ENCODE results near the gene WNT1.

Gene WNT1

DNA sequence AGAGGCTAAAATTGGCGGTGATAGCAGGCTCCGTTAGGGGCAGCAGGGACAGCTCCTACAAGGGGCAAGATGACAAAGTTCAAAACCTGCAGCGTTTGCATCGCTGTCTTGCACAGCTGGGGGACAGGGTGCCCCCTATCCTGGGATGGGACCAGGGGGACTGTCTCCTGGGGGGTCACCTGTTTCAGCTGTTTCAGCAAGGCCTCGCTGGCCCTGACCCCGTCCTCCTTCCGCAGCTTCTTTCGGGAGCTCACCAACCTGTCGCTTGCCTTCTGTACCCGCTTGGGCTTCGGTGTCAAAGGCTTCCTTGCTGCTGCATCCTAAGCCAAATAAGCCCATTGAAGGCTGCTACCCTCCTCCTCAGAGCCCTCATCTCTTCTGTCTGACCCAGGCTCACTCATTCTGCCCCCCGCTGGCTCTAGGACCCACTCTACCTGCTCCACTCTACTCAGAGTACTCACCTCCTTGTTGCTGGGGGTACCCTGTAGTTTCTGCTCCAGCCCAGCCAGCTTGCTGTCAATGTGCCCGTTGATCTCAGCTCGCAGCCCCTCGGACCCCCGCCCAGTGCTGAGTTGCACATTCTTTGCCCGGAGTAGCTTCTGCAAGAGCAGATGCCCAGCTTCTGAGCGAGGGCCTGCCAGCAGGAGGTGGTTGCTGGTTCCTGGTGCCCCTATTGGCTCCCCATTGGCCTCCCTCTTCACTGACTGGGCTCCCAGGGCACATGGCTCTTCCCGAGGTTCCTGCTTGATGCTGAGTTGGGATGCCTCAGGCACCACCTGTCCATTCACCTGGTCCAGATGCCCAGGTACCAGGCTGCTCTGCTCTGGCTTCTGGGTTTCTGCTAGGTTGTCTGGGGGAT, 52.8 kb downstream of the WNT1 start:
- DNase-seq, result no peak

DNA sequence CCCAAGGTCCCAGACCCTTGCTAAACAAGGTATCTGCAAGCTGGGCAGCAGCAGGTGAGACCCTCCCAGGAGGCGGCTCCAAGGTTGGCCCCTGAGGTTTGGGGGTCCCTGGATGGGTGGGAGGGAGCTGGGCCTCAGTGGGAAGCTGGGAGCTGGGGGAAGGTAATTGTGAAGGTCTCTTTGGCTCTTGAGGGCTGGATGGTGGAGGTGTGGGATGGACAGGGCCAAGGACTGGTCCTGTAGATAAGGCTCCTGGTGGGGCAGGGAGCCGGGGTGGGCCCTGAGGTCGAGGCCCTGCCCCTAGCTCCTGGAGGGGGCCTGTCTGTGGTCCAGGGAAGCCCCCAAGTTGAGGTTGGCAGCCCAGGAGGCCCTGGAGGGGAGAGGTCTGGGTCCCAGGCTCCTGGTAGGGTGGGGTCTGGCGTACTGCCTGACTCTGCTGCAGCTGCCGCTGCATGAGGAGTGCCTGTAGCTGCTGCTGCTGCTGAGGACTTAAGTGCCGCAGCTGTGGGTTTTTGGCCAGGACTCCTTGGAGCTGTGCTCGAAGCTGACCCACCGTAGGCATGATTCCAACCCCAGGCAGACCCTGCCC, 53.5 kb downstream of the WNT1 start:
- no peak for DNase-seq
